HG03565 (cell line): ENCODE results near the gene CADM4.
A peak's percentile ranks its signal among the peaks of the same experiment; 100 is the strongest.
"Not testable (repeated sequence)": the region's sequence is repeated elsewhere in the genome, so short reads cannot be mapped to it uniquely, and the experiment has no call there.

Experiments used
- ATAC-seq: cut with Tn5 transposase; IDR thresholded peaks from one replicate; pipeline ENCODE4 v1.9.1; 2021; ENCODE audit warnings: mild to moderate bottlenecking, moderate library complexity; ENCODE audit not compliant: unreplicated experiment

The CADM4 gene

DNA sequence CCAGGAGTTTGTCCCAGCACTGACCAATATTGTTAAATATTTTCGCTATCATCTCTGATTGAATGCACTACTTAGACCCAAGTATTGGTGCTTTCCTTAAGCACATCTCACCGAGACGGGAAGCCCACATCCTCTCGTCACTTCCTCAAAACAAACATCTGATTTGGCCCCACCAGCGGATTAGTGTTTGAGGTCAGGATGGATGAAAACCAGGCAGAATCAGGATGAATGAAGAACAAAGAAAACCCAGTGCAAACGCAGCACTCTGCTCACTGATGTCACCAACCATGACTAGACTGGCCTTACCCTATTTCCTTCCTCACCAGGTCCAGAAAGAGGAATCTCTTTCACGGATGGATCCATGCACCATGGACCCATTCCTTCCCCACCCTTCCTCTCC lies 24.4 kb upstream of the CADM4 start:
- ATAC-seq: no peak

GRCh38 chr19:43662487-43662886 lies 22.8 kb upstream of the CADM4 start:
- no peak for ATAC-seq

DNA sequence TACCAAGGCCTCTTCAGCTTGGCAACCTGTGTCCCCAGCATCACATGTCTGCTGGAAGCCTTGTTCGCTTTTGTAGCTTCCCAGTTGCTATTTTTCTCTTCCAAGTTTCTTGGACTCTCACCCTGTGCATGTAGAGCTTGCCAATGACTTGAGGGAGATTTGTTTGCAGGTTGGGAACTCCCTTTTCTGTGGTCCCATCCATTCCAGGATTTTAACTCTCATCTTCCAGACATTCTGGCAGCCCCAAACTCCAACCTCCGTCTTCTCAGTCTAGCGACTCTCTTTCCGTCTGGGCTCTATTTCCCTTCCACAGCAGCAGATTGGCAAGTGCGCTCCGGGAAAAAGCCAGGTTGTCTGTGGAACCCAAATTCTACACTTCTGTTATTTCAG lies 21.3 kb upstream of the CADM4 start:
- no peak for ATAC-seq

GRCh38 chr19:43660301-43660970 lies 20.8 kb upstream of the CADM4 start:
- no peak for ATAC-seq

DNA sequence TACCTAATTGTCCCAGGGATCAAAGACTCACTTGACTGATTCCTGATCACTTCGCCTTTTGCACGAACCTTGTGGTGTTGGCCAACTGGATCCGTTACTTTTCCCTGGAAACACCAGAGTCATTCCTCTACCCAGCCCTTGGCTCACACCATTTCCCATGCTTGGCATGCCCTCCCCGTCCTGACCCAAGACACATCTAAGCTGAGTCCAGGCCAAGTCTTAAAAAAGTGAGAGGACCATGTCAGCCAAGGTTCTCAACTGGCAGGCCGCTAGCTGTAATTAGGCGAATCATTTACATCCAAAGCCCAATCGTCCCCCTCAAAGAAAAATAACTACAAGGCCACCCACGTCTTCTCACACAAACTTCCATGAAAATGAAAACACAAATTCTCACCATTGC lies 18.8 kb upstream of the CADM4 start:
- no peak for ATAC-seq

GRCh38 chr19:43658001-43658400 lies 18.4 kb upstream of the CADM4 start:
- ATAC-seq: no peak

DNA sequence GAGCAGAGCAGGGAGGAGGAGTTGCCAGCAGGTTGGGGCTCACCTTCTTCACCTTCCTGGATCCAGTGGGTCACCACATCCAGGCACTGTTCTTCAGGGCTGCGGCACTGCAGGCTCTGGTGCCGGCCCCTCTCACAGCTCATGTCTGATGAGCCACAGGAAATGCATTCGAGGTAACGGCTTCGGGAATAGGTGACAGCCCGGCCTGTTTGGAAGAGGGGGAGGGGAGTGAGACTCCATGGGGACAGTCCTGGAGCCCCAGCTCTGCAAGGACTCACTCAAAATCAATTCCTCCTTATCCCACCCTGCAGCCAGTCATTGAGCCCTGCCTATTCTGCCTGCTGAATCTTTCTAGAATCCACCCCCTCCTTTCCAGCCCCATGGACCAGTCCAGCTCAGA lies 16.8 kb upstream of the CADM4 start:
- ATAC-seq: no peak

GRCh38 chr19:43652546-43652874 lies 12.9 kb upstream of the CADM4 start:
- no peak for ATAC-seq

DNA sequence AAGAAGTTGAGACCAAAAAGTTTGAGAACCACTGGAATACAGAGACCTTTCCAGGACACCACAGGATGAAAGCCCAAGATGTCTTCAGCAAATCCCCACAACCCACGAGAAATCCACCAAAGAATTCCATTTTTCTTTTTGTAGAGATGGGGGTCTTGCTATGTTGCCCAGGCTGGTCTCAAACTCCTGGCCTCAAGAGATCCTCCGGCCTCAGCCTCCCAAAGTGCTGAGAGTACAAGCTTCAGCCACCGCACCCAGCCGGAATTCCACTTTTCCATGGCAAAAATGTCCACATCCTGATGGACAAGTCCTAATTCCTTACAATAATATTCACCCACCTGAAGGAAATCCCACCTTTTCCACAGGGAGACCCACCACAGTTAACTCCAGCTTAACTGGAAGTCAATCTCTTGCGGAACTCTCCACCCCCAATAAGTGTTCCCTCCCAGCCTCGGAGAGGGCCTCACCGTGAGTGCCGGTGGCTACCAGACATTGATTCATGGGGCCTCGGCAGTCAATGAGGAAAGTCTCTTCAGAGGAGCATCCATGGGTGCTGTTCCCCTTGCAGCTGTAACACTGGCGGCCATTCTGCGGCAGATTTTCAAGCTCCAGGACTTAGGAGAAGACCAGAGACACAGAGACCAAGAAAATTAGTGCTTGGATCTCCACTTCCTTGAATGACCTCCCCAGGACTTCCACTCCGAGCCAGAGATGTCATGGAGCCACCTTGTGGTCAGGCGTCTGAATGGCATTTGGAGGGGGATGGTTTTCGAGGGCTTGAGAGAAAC lies 12.3 kb upstream of the CADM4 start:
- ATAC-seq: peak; percentile 40

DNA sequence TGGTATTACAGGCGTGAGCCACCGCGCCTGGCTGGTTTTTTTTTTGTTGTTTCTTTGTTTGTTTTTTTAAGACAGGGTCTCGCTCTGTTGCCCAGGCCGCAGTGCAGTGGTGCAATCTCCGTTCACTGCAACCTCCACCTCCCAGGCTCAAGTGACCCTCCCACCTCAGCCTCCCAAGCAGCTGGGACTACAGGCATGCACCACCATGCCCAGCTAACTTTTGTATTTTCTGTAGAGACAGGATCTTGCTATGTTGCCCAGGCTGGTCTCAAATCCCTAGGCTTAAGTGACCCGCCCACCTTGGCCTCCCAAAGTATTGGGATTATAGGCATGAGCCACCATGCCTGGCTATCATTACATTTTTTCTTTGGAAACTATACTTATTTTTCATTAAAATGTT lies 10.6 kb upstream of the CADM4 start:
- ATAC-seq: not testable (repeated sequence)

DNA sequence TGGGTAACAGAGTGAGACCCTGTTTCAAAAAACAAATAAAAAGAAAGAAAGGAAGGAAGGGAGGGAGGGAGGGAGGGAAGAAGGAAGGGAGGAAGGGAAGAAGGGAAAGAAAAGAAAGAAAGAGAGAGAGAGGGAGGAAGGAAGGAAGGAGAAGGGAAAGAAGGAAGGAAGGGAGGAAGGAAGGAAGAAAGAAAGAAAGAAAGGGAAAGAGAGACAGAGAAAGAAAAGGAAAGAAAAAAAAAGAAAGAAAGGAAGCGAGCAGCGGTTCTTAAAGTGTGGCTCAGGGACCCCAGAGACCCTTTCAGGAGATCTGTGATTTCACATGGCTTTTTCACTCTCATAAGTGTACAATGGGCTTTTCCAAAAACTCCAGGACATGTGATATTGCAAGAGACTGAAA lies 9.9 kb upstream of the CADM4 start:
- ATAC-seq: no peak

GRCh38 chr19:43648633-43649032 lies 9.0 kb upstream of the CADM4 start:
- ATAC-seq: no peak

- no peak for ATAC-seq
These were observed 4.5 kb upstream of the CADM4 start for GRCh38 chr19:43644181-43644580.

GRCh38 chr19:43643326-43643725 lies 3.7 kb upstream of the CADM4 start:
- ATAC-seq: no peak

DNA sequence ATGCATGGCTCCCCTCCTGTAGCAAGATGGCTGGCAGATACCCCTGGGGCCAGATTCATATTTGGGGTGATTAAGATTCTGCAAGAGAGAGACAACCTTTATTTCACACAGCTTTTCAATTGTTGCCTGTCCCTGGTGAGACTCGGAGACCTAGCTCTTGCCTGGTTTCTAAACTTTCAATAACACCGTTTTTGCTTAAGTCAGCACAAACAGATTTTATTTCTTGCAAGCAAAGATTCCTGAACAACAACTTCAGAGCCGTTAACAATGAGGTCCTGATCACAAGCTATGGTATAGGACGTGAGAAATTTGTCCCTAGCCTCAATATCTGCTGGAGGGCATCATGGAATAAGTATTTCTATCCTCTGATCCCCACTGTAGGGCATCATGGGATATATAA lies 2.9 kb upstream of the CADM4 start:
- no peak for ATAC-seq

- ATAC-seq: no peak
These were observed 1.7 kb upstream of the CADM4 start for GRCh38 chr19:43641333-43641732.

DNA sequence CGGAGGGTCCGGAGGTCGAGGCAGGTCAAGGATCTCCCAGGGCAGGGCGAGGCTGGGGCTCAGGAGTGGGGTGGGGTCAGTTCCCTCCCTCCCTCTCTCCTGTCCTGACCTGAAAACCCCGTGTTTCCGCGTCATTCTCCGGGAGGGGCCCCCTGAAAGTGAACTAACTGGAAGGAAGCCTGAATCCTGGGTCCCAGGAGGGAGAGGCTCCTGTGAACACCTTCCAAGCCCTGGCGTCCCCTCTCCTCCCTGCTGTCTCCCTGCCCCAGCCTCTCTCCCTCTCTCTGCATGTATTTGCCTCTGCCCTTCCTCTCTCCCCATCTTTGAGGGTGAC lies 741 bp upstream of the CADM4 start:
- no peak for ATAC-seq

- ATAC-seq: no peak
These were observed 593 bp downstream of the CADM4 start for GRCh38 chr19:43638995-43639518.

- ATAC-seq: no peak
These were observed 1.2 kb downstream of the CADM4 start for GRCh38 chr19:43638214-43638994.

- no peak for ATAC-seq
These were observed 3.4 kb downstream of the CADM4 start for GRCh38 chr19:43636121-43636683.

GRCh38 chr19:43635561-43635940 lies 4.1 kb downstream of the CADM4 start:
- ATAC-seq: not testable (repeated sequence)
